Lower lobe of right lung (tissue), 2 donors: ENCODE results near the gene UROS. TPM values are rescaled to one million over a fixed set of nuclear protein-coding genes. Genes with fewer than 3 reads are reported as not detected.

Experiments
- ATAC-seq, 2 donors: fragments of 200-7000 bp; cut with Tn5 transposase; one replicate each; pipeline ENCODE4 v1.9.1; 2020 to 2022; ENCODE audit warnings: mild to moderate bottlenecking in 2 of 2, moderate library complexity in 2 of 2
- DNase-seq: peaks from one replicate; pipeline ENCODE4 v3.0.0-alpha.2; 2020
- H3K27ac ChIP-seq: fragments of 200-600 bp; one replicate; pipeline ENCODE4 v1.8.0; 2022
- H3K27me3 ChIP-seq: fragments of 200-600 bp; one replicate; pipeline ENCODE4 v1.8.0; 2022; ENCODE audit warnings: low read depth
- H3K36me3 ChIP-seq: fragments of 200-600 bp; one replicate; pipeline ENCODE4 v1.8.0; 2022; ENCODE audit warnings: mild to moderate bottlenecking
- H3K4me1 ChIP-seq: fragments of 200-600 bp; one replicate; pipeline ENCODE4 v1.8.0; 2022
- H3K4me3 ChIP-seq: fragments of 200-600 bp; one replicate; pipeline ENCODE4 v1.8.0; 2022; ENCODE audit warnings: mild to moderate bottlenecking
- H3K9me3 ChIP-seq: fragments of 200-600 bp; one replicate; pipeline ENCODE4 v1.8.0; 2022
- CTCF ChIP-seq: fragments of 200-600 bp; IDR thresholded peaks from one replicate; pipeline ENCODE4 v1.8.0; 2022; ENCODE audit warnings: antibody characterized with exemption, mild to moderate bottlenecking
- intact Hi-C: fragments of 100-400 bp; cut with DNase I; formaldehyde crosslinking; loops from one replicate; pipeline ENCODE4 v1.11.0; 2022
- long read RNA-seq: library from polyadenylated mRNA; unstranded; transcript quantifications from one replicate; pipeline ENCODE4 v2.0.0, GENCODE V29; 2021
- total RNA-seq: library from RNA; stranded (reverse); fragmentation: NEBNext Ultra II Directional; extraction: Animal tissue kit (Norgen Biotek cat#: 25700); gene quantifications from one replicate; pipeline ENCODE4 v1.2.1, GENCODE V29; 2021
- donor health status: DM: no; HTN: yes; CAD: no; lungs with severe emphysema.

UROS gene
- 27.0 TPM for total RNA-seq
- long read RNA-seq, transcript UROS-204 (10 exons, 1,342 nt): major isoform, 16 of 27 reads
- long read RNA-seq, partial matches to known transcripts: 1 of 27 reads
- long read RNA-seq, other reads (novel, unspliced or antisense): 9 of 27 reads

- peak; percentile 98 for ATAC-seq
- peak within 1 kb of the TSS; percentile 89 for H3K4me3 ChIP-seq
- TF ChIP-seq CTCF: no peak
- peaks cover 34% of the 10 kb centered on the region for H3K4me1 ChIP-seq
- H3K27ac ChIP-seq: peak within 1 kb of the TSS; percentile 93
- no peaks in the 10 kb centered on the region for H3K9me3 ChIP-seq
- no peaks in the 10 kb centered on the region for H3K27me3 ChIP-seq
- peak; percentile 96 for DNase-seq
- intact Hi-C loops: no loop called here
- peaks cover 16% of the 10 kb centered on the region for H3K36me3 ChIP-seq
Measured at GRCh38 chr10:125822878-125823662, at the start of gene UROS, which contains the start of gene BCCIP. Gene UROS (minus strand): TSS chr10:125823258. CDS start chr10:125816499, 6,759 bp downstream. Gene BCCIP (plus strand): TSS chr10:125823546. CDS start chr10:125823558, 12 bp downstream.

- H3K4me1 ChIP-seq: no peaks in the 10 kb centered on the region
- no peak overlapping the region for H3K27ac ChIP-seq
- H3K4me3 ChIP-seq: no peak overlapping the region
- DNase-seq (no peak), ATAC-seq (no peak)
- peaks cover 5% of the 10 kb centered on the region for H3K9me3 ChIP-seq
- H3K36me3 ChIP-seq: peaks cover 7% of the 10 kb centered on the region
- intact Hi-C loops: no loop called here
- H3K27me3 ChIP-seq: no peaks in the 10 kb centered on the region
- TF ChIP-seq CTCF: no peak
Measured at GRCh38 chr10:125871338-125871737, 48.3 kb upstream of the UROS start.

GRCh38 chr10:125868372-125868975 lies 45.4 kb upstream of the UROS start:
- ATAC-seq (peak in 1 of 2 donors; percentile 62), DNase-seq (no peak)
- Histone ChIP-seq H3K27ac (no peak overlapping the region), H3K27me3 (no peaks in the 10 kb centered on the region), H3K4me3 (no peak overlapping the region), H3K9me3 (no peaks in the 10 kb centered on the region), H3K4me1 (no peaks in the 10 kb centered on the region), H3K36me3 (peaks cover 26% of the 10 kb centered on the region)
- intact Hi-C loops: no loop called here
- peak; percentile 84 for TF ChIP-seq CTCF

- peaks cover 28% of the 10 kb centered on the region for H3K36me3 ChIP-seq
- no peaks in the 10 kb centered on the region for H3K4me1 ChIP-seq
- H3K27ac ChIP-seq: no peak overlapping the region
- ATAC-seq: peak in 1 of 2 donors; percentile 56
- DNase-seq: no peak
- intact Hi-C loops: no loop called here
- H3K9me3 ChIP-seq: no peaks in the 10 kb centered on the region
- no peak for TF ChIP-seq CTCF
- no peak overlapping the region for H3K4me3 ChIP-seq
- H3K27me3 ChIP-seq: no peaks in the 10 kb centered on the region
Measured at GRCh38 chr10:125866421-125867029, 43.5 kb upstream of the UROS start.

- H3K4me1 ChIP-seq: no peaks in the 10 kb centered on the region
- no peak overlapping the region for H3K27ac ChIP-seq
- no peaks in the 10 kb centered on the region for H3K9me3 ChIP-seq
- no peak for ATAC-seq
- no peak for TF ChIP-seq CTCF
- no peak for DNase-seq
- H3K4me3 ChIP-seq: no peak overlapping the region
- peaks cover 28% of the 10 kb centered on the region for H3K36me3 ChIP-seq
- intact Hi-C loops: no loop called here
- no peaks in the 10 kb centered on the region for H3K27me3 ChIP-seq
Measured at GRCh38 chr10:125865120-125865519, 42.1 kb upstream of the UROS start.
